ENCODE results near the gene GRIK4.

- TF ChIP-seq CTCF (IDR thresholded peaks at IDR 0.05; ENCODE audit: low read depth, low read length, missing input control) (no peak), REST (IDR thresholded peaks at IDR 0.05) (no peak), MAX (IDR thresholded peaks at IDR 0.05) (no peak), RAD21 (IDR thresholded peaks at IDR 0.05) (no peak), RXRA (IDR thresholded peaks at IDR 0.05) (no peak), TAF1 (conservative IDR thresholded peaks at IDR 0.05) (no peak)
These were observed 151.6 kb downstream of the GRIK4 start for GRCh38 chr11:120663142-120663541.

All from liver (tissue), 3 donors.